ENCODE data around the gene ZNF684.
"Not testable (repeated sequence)": the region's sequence is repeated elsewhere in the genome, so short reads cannot be mapped to it uniquely, and the experiment has no call there.

The ZNF684 gene

GRCh38 chr1:40531381-40532061, at the start of gene ZNF684:
Gene ZNF684, plus strand, starts transcription at chr1:40531637. Its CDS starts 1,530 bp downstream, at chr1:40533167.
- peak within 1 kb of the TSS; percentile 92 for H3K4me3 ChIP-seq (ENCODE audit: low read depth, low read length)

- H3K4me3 ChIP-seq (ENCODE audit: low read depth, low read length): no peak overlapping the region
These were observed 36.0 kb upstream of the ZNF684 start for GRCh38 chr1:40495315-40495903.

GRCh38 chr1:40502651-40503050, 28.8 kb upstream of the ZNF684 start:
- not testable (repeated sequence) for H3K4me3 ChIP-seq (ENCODE audit: low read depth, low read length)

- H3K4me3 ChIP-seq (ENCODE audit: low read depth, low read length): peak overlapping the region; percentile 61
These were observed 23.5 kb upstream of the ZNF684 start for GRCh38 chr1:40507973-40508372.

GRCh38 chr1:40508375-40509341, 22.8 kb upstream of the ZNF684 start, which contains the start of gene EXO5:
Gene EXO5, plus strand, starts transcription at chr1:40508767. Its CDS starts 5,778 bp downstream, at chr1:40514545.
- peak within 1 kb of the TSS; percentile 61 for H3K4me3 ChIP-seq (ENCODE audit: low read depth, low read length)

- no peak overlapping the region for H3K4me3 ChIP-seq (ENCODE audit: low read depth, low read length)
These were observed 11.9 kb upstream of the ZNF684 start for GRCh38 chr1:40519517-40519916.

GRCh38 chr1:40530735-40531380, 579 bp upstream of the ZNF684 start:
- H3K4me3 ChIP-seq (ENCODE audit: low read depth, low read length): peak overlapping the region; percentile 92

GRCh38 chr1:40532062-40532389, 589 bp downstream of the ZNF684 start:
- peak overlapping the region; percentile 92 for H3K4me3 ChIP-seq (ENCODE audit: low read depth, low read length)

- no peak overlapping the region for H3K4me3 ChIP-seq (ENCODE audit: low read depth, low read length)
These were observed 1.5 kb downstream of the ZNF684 start for GRCh38 chr1:40532844-40533424.

- H3K4me3 ChIP-seq (ENCODE audit: low read depth, low read length): no peak overlapping the region
These were observed 3.2 kb downstream of the ZNF684 start for GRCh38 chr1:40534589-40534988.

GRCh38 chr1:40535732-40536131, 4.3 kb downstream of the ZNF684 start:
- H3K4me3 ChIP-seq (ENCODE audit: low read depth, low read length): no peak overlapping the region

GRCh38 chr1:40539338-40539737, 7.9 kb downstream of the ZNF684 start:
- no peak overlapping the region for H3K4me3 ChIP-seq (ENCODE audit: low read depth, low read length)

GRCh38 chr1:40546957-40547356, 15.5 kb downstream of the ZNF684 start:
- H3K4me3 ChIP-seq (ENCODE audit: low read depth, low read length): no peak overlapping the region

- no peak overlapping the region for H3K4me3 ChIP-seq (ENCODE audit: low read depth, low read length)
These were observed 21.6 kb downstream of the ZNF684 start for GRCh38 chr1:40553017-40553416.

- H3K4me3 ChIP-seq (ENCODE audit: low read depth, low read length): not testable (repeated sequence)
These were observed 23.4 kb downstream of the ZNF684 start for GRCh38 chr1:40554807-40555206.

GRCh38 chr1:40556121-40556520, 24.7 kb downstream of the ZNF684 start:
- no peak overlapping the region for H3K4me3 ChIP-seq (ENCODE audit: low read depth, low read length)

GRCh38 chr1:40558241-40558640, 26.8 kb downstream of the ZNF684 start:
- H3K4me3 ChIP-seq (ENCODE audit: low read depth, low read length): not testable (repeated sequence)

- no peak overlapping the region for H3K4me3 ChIP-seq (ENCODE audit: low read depth, low read length)
These were observed 30.7 kb downstream of the ZNF684 start for GRCh38 chr1:40562185-40562584.

GRCh38 chr1:40563266-40563665, 31.8 kb downstream of the ZNF684 start:
- H3K4me3 ChIP-seq (ENCODE audit: low read depth, low read length): no peak overlapping the region

- no peak overlapping the region for H3K4me3 ChIP-seq (ENCODE audit: low read depth, low read length)
These were observed 33.1 kb downstream of the ZNF684 start for GRCh38 chr1:40564506-40564905.

- no peak overlapping the region for H3K4me3 ChIP-seq (ENCODE audit: low read depth, low read length)
These were observed 33.5 kb downstream of the ZNF684 start for GRCh38 chr1:40564913-40565312.
